ENCODE results near the gene DENND5A.
"Not testable (repeated sequence)": the region's sequence is repeated elsewhere in the genome, so short reads cannot be mapped to it uniquely, and the experiment has no call there.

The DENND5A gene

DNA sequence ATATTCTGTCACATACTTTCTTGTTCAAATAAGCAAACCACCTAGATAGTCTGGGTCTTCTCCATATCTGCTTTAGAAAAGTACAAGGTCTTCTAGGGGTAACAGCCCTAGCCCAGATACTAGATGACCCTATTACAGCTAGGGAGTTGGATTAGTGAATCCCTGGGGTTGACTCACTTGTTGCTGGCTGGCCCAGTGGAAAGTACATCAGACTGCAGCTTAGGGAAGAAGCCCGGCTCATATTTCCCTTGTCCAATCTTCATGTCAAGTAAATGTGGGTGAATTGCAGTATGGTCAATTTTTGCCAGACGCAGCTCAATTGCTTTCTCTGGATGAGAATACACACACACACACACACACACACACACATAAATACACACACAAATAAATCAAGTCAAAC lies 94.7 kb downstream of the DENND5A start:
- DNase-seq: no peak

DNA sequence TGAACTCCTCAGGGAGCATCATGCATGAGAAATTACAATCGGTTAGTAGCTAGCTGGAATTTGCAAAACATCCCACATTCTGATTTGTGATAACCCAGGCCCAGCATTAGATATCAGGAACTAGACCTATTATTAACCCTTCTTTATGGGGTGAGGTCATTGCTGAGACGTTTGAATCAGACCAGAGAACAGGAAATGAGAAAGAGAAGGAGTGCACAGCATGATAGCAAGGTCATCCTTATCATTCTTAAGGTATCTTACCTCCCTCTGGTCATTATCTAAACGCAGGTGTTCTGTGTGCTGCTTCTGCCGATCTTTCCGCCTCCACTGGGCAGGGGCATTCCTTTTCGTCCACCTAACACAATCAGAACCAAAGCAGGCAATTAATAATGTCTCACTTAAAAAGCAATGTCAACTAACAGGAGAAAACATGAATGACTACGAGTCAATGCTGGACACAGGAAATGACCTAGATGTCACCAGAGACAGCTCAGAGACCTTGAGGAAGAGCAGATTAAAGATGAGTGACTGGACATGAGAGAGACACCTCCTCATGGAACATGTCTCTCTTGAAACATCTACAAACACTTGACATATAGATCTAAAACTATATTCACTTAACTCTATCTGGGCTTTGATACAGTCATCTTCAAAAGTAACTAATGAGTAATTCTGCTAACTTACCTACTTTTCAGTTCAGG lies 95.4 kb downstream of the DENND5A start:
- DNase-seq: no peak

DNA sequence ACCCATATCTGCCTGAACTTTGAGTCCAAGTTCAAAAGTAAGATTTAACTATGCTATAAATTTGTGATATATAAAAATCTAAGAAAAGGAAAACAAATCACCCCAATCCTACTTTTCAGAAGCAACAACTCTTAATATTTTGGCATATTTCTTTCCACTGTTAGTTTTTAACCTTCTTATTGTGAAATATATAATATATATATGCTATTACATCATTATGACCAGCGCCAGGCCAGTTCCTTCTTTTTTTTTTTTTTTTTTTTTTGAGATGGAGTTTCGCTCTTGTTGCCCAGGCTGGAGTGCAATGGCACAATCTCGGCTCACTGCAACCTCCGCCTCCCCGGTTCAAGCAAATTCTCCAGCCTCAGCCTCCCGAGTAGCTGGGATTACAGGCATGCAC lies 103.2 kb downstream of the DENND5A start:
- not testable (repeated sequence) for DNase-seq

DNA sequence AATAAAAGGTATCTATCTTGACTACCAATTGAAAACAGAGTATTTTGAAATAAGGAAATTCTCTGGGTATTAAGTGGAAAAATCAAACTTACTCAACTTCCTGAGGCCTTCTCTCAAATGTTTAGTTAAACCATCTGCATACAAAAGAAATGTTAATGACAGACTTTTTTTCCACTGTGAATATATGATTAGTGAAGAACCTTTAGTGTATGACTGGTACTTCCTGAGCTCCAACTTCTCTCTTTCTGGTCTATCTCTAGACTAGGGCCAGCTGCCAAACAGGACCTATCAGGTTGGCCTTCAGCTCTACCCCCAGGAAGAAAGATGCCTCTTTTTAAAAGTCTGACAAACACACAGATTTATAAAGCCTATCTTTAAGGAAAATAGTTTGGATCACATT lies 105.0 kb downstream of the DENND5A start:
- DNase-seq: no peak

DNA sequence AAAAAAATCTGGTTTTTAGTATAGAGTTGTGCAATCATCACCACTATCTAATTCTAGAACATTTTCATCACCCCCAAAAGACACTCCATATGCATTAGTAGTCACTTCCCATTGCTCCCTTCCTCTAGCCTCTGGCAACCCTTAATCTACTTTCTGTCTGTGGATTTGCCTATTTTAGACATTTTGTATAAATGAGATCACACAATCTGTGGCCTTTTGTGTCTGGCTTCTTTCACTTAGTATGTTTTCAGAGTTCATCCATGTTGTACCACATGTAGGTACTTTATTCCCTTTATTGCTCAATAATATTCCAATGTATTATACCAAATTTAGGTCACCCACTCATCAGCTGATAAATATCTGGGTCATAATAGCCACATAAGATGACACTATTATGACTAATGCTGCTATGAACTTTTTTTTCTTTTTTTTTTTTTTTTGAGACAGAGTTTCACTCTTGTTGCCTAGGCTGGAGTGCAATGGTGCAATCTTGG lies 106.2 kb downstream of the DENND5A start:
- no peak for DNase-seq

DNA sequence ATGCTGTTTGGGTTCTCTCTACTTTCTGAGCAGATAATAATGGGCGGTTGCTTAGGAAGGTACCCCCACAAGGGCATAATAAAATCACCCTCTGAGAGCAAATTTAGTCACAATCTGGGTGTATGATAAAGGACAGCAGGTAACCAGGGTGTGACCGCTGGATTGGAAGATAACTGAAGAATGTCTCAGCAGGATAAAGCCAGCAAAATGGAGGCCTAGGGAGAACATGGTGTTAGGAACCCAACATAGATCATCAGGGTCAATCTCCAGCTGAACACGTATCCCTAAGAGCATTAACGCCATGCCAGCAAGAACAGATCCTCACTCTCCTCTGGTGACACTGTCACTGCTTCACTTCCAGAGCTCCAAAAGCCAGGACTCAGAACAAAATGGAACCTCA lies 109.2 kb downstream of the DENND5A start:
- DNase-seq: no peak

DNA sequence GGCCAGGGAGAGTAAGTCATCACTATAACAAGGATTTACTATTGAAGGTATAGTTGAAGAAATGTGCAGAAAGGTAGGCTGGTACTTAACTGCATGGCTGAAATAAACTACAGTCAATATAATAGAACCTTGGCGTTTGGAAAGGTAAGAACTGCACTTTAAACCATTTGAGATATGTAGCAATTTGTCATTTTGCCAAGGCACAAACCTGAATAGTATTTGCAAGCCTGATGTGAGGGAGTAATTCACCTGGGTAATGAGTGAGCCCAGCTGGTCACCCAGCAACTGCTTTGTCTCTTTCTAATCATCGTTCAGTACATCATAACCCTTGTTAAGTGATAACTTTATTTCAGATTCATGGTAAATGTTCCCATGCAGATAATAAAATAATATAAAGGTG lies 111.5 kb downstream of the DENND5A start:
- no peak for DNase-seq

DNA sequence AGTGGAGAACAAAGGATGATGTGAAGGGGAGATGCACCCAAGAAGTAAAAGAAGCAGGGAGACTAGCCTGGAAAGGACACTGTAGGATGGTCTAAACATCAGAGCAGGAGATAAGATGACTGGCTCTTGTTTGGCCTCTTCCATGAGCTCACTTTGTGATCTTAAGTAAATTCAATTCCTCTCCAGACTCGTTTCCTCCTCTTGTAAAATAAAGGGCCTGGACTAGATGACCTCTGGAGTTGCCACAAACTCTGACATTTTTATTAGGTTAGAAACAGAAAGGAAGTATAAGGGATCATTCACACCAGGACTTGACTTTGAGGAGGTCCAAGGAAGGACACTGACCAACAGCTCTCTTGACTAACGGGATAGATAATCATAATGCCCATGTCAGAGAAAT lies 113.5 kb downstream of the DENND5A start:
- DNase-seq: no peak

DNA sequence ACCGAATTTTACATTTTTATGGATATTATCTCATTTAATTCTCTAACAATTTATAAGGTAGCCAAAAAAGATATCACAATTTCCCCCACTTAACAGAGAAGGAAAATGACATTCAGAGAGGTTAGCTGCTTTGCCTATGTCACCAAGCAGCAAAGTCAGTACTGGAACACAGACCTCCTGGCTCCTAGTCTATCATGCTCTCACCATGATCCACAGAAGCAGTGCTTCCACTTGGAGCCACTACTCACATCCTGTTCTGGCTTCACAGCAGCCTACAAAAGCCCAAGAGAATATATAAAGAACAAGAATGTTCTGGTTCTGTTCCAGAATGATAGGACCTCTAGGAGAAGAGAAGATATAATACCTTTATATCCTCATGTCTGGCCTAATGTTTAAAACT lies 114.2 kb downstream of the DENND5A start:
- DNase-seq: no peak

DNA sequence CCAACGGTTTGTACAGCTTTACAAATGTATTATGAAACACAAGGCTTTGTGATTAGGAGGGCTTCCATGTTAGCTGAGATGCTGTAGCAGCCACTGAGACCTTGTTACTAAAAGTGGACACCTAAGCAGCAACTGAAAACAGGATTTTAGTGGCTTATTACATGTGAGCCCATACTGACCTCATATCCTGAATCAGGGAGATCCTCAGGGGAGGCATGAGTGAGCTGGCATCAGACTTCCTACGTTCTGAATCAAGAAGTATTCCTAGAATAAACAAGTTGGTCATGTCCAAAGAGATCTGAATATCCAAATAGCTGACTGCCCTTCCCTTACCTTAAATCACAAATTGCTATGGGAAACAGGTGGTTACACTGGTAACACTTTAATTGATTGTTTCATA lies 114.6 kb downstream of the DENND5A start:
- DNase-seq: no peak

DNA sequence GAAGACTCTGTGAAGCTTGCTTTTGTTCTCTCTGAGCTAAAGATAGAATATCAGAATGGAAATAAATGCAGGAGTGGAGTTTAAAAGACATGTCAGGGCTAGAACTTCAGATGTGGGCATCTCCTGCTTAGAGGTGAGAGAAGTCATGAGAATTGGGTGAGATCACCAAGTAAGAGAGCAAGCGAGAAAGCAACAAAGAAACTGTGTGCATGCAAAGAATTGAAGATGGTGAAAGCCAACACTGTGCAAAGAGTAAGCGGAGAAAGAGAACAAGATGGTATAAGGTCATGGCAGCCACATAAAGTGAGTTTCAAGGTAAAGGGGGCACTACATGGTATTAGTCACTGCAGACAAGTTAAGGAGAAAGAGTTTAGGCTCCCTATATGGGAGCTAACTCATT lies 116.4 kb downstream of the DENND5A start:
- no peak for DNase-seq

DNA sequence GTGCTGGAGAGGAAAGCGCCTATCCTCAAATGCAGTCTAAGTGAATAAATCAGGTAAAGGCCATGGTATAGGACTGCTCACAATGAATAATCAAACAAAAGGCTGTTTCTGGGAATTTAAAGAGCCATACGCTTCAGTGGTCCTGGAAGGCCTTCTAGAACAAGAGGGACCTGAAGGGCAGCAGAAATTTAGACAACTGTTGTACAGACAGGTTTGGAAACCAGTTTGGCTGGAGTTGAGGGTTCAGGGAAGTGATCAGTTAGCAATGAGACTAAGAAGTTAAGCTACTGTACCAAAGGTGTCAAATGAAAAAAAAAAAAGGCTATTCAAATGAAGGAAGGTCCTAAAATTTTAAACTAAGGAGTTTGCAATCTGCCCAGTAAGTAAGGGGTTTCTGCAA lies 117.1 kb downstream of the DENND5A start:
- DNase-seq: no peak

DNA sequence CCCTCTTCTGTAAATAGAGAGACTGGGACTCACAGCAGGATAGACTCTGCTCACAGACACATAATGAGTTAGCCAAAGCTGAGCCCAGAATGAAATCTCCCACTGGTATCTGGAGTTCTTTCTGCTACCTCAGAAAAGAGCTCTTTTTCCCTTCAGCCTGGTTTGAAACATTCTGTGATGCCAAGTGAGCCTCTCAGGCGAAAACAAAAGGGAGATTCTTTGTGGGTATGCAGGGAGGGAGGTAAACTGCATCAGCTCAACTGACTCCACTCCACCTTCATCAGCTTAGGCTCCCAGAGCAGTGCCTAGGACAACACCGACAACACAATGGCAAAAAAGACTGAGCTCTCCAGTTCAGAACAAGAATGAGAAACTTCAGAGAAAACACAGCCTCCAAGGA lies 118.7 kb downstream of the DENND5A start:
- no peak for DNase-seq

DNA sequence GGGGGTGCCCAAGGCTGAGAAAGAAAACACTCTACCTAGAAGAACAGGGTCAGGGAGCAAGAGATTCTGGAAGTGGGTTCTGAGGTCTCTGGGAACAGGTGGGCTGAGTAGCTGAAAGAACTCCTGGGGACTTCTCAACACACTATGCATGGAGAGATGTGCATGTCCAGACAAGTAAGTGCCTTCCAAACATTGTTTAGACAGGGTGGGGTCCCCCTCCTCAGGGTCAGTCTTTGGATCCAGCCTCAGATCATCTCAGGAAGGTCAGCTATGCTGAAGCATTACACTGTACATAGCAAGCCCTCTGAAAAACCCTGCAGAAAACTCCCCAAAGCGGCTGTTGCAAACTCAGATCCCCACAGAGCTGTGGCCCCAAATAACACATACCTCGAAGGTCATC lies 119.9 kb downstream of the DENND5A start:
- DNase-seq: no peak

DNA sequence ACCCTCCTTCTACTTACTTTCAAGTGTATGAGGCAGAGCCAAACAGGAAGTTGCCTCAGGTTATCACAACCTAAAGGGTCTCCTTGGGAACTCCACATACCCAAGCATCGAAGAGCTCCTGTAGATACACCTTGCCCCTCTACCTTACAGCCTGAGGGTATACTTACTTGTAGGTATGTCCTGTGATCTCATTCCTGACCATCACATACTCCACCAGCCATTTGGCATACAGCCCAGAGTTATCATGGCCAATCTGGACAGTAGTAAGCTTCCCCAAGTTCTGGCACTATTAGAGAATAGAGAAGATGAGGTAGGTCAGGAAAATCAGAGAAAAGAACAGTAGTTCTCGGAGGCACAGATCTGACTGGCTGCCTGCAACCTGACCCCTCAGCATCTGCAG lies 120.3 kb downstream of the DENND5A start:
- no peak for DNase-seq

DNA sequence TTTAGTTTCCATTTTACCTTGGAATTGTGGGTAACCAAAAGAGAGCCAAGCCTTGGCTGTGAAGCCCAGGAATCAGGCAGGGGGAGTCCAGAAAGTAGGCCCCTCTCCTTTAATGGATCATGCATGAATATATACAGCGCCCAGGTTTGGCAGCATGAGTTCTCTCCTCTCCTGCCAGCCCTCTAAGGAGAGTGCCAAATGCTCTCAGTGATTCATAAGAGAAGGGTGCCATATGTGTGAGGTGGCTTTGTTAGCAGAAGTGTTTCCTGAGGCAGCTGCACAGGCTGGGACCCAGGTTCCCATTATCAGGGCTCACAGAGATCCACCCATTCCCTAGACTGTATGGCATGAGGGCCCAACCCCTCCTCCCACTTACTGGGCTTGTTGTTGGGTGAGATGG lies 121.4 kb downstream of the DENND5A start:
- DNase-seq: no peak

DNA sequence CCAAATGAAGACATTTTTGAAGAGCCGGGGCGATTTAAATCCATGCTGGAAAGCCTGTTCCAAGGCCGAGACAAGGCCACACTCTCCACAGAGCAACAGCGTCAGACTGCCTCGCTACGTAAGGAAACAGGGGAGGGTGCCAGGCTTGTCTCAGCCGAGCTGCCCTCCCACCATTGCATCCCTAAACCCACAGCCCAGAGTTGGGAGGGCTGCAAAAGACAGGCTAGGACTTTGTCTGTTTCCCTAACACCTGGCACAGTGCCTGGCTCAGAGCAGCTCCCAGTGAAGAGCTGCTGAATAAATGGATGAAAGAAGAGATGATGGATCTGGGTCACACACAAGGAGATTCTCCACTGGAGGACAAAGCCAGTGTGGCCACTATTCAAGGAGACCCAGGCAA lies 122.4 kb downstream of the DENND5A start:
- DNase-seq: no peak

DNA sequence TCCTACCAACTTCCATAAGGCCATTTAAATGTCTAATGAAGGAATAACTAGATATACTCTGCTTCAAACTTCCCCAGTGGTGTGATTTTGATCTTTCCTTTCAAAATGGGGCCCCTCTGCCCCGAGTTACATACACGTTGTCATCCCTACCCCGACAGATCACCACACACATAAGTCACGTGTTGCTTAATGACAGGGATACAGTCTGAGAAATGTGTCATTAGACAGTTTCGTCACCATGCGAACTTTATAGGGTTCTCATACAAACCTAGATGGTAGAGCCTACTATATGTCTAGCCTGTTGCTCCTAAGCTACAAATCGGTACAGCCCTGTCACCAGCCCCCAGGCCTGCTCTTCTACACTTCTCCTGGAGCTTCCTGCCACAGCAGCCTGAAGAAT lies 124.0 kb downstream of the DENND5A start:
- no peak for DNase-seq

DNA sequence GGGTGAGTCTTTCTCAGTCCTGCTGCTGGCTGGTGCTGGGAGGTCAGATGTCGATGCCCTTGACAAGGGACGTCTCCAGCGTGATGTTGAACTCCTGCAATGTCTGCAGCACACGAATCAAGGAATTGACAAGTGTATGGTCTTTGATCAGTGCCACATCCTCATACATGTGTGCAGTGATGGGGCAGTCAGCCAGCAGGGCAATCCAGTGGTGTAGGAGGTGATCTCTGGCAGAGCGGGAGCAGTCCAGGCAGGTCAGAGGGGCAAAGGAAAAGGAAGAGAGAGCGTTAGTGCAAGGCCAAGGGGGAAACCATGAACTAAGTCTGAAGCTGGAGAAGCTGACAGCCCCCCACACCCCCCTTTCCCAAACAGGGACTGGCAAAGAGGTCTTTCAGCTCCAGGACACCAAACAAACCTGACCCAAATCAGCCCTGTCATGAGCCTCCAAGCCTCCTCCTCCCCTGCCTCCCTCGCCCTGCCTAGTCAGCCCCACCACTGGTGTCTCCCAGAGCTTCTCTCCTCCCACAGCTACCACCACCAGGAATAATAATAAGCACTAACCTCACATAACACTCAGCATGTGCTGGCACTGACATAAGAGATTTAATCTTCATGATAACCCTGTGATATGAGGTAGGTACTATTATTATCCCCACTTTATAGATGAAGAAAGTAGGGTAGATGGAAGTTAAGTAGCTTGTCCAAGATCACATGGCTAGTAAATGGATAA lies 125.4 kb downstream of the DENND5A start:
- DNase-seq: no peak

DNA sequence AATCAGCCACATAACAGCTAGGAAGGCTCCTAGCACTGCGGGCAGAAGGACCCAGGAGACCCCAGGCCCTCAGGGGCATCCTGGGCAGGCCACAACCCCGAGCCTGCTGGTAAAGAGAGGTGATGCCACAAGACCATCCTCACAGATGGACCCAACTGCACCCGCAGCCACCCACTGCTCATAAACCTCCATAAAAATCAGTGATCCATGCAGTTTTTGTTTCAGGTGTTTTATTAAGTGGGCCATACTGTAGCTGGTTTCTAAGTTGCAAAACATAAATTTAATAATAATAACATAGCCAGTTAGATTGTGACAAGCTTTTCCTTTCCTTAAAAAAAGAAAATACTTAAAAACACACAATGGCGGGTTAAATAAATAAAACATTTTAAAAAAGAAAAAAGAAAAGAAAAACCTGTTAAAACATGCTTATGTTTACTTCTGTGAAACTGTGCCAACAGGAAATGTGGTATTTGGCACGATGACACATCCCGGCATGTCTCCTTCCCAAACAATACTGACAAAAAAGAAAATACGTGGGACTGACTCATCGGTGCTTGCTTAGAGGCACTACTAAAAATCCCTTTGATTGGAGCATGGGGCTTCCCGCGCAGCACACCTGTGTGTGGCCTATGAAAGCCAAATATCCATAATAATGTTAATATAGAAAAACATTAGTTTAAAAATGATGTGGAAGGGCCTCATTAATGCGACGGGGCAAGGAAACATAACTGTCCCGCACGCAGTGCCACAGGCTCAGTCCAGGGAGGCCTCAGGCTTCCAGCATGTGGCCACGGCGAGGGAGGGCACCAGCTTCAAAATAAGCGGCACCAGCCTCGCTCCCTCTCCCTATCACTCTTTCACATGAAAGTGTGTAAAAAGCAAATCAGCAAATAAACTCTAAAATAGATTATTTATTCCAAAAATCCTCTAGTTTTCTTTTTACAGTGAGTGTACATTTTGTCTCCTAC lies 126.3 kb downstream of the DENND5A start:
- DNase-seq: no peak

DNA sequence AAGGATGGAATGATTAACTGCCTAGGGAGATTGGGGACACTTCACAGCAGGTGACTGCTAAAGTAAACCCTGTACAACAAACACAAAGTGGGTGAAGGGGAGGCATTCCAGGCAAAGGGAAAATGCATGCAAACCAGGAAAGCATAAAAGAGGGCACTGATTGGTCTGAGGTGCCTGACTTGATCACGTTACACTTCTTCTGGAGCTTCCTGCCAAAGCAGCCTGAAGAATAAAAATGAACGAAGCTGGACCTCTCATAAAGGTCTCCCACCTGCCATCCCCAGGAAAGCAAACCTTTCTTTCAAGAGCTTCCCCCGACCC lies 127.1 kb downstream of the DENND5A start:
- no peak for DNase-seq

DNA sequence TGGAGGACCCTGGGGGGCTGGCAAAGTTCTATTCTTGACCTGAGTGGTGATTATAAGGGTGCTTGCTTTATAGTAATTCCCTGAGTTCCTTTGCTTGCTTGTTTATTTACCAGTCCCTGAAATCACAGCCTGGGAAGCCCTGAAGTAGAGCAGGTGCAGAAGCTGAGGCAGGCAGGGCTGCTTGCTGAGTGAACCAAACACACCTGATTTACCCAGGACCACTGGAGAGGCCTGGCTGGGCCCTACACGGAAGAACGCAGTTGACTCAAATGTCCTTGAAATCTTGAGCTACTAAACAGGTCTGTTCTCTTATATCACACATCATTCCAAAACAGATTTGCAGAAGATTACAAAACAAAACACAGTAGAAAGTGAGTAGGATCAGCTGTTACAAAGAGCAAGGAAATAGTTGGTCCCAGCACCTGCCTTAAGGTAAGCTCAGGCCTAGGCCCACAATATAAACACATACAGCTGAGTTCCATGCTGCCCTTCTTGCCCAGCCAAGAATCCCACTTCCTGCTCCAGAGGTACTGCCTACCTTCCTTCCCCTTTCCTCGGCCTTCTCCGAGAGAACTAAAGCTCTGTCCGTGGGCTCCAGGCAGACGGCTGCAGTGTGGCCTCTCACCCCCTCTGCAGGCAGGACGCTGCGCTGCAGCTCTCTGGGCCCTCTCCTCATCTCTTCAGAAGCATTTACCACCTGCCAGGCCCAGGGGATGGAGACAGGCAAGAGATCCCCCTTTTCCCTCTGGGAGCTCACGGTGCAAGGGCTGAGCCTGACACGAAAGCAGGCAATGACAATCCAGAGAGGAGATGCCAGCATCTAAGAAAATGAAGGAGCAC lies 127.6 kb downstream of the DENND5A start:
- peak; percentile 68 for DNase-seq

DNA sequence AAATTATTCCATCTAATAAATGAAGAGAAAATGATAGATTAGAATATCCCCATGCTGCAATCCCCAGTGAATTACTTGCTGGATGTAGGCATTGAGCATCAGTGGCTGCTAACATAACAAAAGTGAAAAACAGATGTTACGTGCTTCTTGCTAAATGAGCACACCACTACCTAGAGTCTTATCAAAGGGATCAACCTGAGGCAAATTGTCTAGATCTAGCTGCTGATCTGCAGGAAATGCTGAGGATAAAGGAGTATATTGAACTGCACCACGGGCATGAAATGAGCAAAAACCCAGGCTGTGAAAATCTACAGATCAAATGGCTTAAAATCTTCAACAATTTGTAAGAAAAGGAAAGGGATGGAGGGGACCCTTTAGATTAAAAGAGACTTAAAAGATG lies 128.4 kb downstream of the DENND5A start:
- DNase-seq: no peak

All from activated CD8-positive, alpha-beta memory T cell treated with anti-CD3 and anti-CD28 coated beads, Interleukin-2, amount 50 U/mL, for 4 hours (primary cell).